NAMALWA (cell line): ENCODE results near the gene NR3C2.
A peak's percentile ranks its signal among the peaks of the same experiment; 100 is the strongest.

Experiments used
- DNase-seq: peaks from one replicate; pipeline ENCODE4 v3.0.0-alpha.2; 2015; ENCODE audit warnings: low spot score

The NR3C2 gene

GRCh38 chr4:148053298-148054003, 388.8 kb downstream of the NR3C2 start:
- peak; percentile 9 for DNase-seq

GRCh38 chr4:148052448-148052847, 389.8 kb downstream of the NR3C2 start:
- DNase-seq = no peak

DNA sequence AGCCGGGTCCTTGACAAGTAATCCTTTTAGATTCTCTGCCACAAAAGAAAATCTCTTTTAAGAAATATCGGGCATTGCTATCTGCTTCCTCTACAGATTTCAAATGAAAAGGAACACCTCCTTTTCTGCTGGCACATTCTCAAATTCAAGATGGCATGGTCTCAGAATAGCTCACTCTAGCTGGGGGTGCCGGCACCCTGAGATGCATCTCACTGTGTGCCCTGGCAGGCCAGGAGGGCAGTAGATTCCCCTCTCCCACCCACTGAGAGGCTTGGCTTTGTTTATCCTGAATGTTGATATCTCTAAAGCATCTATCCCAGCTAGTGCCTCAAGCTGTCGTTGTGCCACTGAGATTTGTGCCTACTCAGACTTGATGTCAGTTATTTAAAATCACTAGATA, 390.8 kb downstream of the NR3C2 start:
- no peak for DNase-seq

GRCh38 chr4:148048598-148048997, 393.6 kb downstream of the NR3C2 start:
- DNase-seq = no peak

GRCh38 chr4:148044912-148045352, 397.3 kb downstream of the NR3C2 start:
- DNase-seq = peak; percentile 27

GRCh38 chr4:148044089-148044911, 397.9 kb downstream of the NR3C2 start:
- DNase-seq = no peak

GRCh38 chr4:148041606-148042329, 400.4 kb downstream of the NR3C2 start:
- DNase-seq = no peak

DNA sequence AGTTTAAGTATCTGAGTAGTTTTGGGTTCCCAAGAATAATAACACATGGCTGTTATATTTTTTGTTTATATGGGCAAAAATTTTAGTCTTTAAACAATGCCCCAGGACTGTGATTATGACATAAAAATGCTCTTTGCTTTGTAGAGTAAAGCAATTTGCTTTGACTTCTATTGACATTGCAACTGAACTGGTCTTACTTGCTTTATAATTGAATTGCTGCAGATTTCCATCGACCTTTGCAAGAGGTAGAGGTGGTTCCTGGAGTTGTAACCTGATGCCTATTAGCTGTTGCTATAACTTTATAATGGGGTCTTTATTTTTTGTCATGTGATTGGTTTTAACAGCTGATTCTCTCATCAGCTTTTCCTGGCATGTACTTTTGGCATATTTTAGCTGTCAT, 407.4 kb downstream of the NR3C2 start:
- no peak for DNase-seq

GRCh38 chr4:148030193-148030873, 411.9 kb downstream of the NR3C2 start:
- no peak for DNase-seq

- no peak for DNase-seq
Observed at GRCh38 chr4:148029781-148030180, 412.4 kb downstream of the NR3C2 start.
